ENCODE results near the gene GABRG3. TPM values are rescaled to one million over a fixed set of nuclear protein-coding genes. Genes with fewer than 3 reads are reported as not detected.

GABRG3 gene
- total and polyA plus RNA-seq, 3 donors from 2014 or later = 3.7 to 13.4 (median 6.9) TPM

GRCh38 chr15:27473845-27474244, 502.9 kb downstream of the GABRG3 start:
- H3K27ac ChIP-seq = no peak overlapping the region
- no peaks in the 10 kb centered on the region for H3K27me3 ChIP-seq
- 100% methylated on average over 1 of the region's 1 CpG for WGBS, 2 donors
- TF ChIP-seq CTCF (IDR thresholded peaks at IDR 0.05) = no peak
- TF ChIP-seq POLR2A (IDR thresholded peaks at IDR 0.05) = no peak
- no peak for DNase-seq
- H3K4me3 ChIP-seq = no peak overlapping the region
- no peaks in the 10 kb centered on the region for H3K36me3 ChIP-seq (ENCODE audit: low read depth, missing control alignments)
- no peaks in the 10 kb centered on the region for H3K4me1 ChIP-seq
- intact Hi-C loops (cut with DNase I; ENCODE audit: low total_unique reads) = no loop called here
- no peaks in the 10 kb centered on the region for H3K9me3 ChIP-seq

GRCh38 chr15:27475395-27475794, 504.4 kb downstream of the GABRG3 start:
- H3K4me1 ChIP-seq = no peaks in the 10 kb centered on the region
- H3K36me3 ChIP-seq (ENCODE audit: low read depth, missing control alignments) = no peaks in the 10 kb centered on the region
- no peaks in the 10 kb centered on the region for H3K27me3 ChIP-seq
- 95 to 96% methylated on average over 4 of the region's 4 CpGs for WGBS, 2 donors
- TF ChIP-seq CTCF (IDR thresholded peaks at IDR 0.05) = no peak
- no peak for TF ChIP-seq POLR2A (IDR thresholded peaks at IDR 0.05)
- H3K4me3 ChIP-seq = no peak overlapping the region
- H3K9me3 ChIP-seq = no peaks in the 10 kb centered on the region
- H3K27ac ChIP-seq = no peak overlapping the region
- intact Hi-C loops (cut with DNase I; ENCODE audit: low total_unique reads) = no loop called here
- no peak for DNase-seq

- Histone ChIP-seq H3K27ac (no peak overlapping the region), H3K9me3 (no peaks in the 10 kb centered on the region), H3K36me3 (ENCODE audit: low read depth, missing control alignments) (no peaks in the 10 kb centered on the region), H3K4me3 (no peak overlapping the region), H3K4me1 (no peaks in the 10 kb centered on the region), H3K27me3 (no peaks in the 10 kb centered on the region)
- WGBS, 2 donors = 88 to 90% methylated on average over 4 of the region's 4 CpGs
- intact Hi-C loops (cut with DNase I; ENCODE audit: low total_unique reads) = no loop called here
- no peak for DNase-seq
- TF ChIP-seq POLR2A (IDR thresholded peaks at IDR 0.05) (no peak), CTCF (IDR thresholded peaks at IDR 0.05) (no peak)
Observed at GRCh38 chr15:27479296-27480140, 508.5 kb downstream of the GABRG3 start.

- H3K4me1 ChIP-seq = no peaks in the 10 kb centered on the region
- 86 to 88% methylated on average over 5 of the region's 5 CpGs for WGBS, 2 donors
- TF ChIP-seq CTCF (IDR thresholded peaks at IDR 0.05) (no peak), POLR2A (IDR thresholded peaks at IDR 0.05) (no peak)
- DNase-seq = no peak
- H3K27ac ChIP-seq = no peak overlapping the region
- no peaks in the 10 kb centered on the region for H3K27me3 ChIP-seq
- intact Hi-C loops (cut with DNase I; ENCODE audit: low total_unique reads) = no loop called here
- no peaks in the 10 kb centered on the region for H3K36me3 ChIP-seq (ENCODE audit: low read depth, missing control alignments)
- no peaks in the 10 kb centered on the region for H3K9me3 ChIP-seq
- no peak overlapping the region for H3K4me3 ChIP-seq
Observed at GRCh38 chr15:27480141-27480530, 509.2 kb downstream of the GABRG3 start.

GRCh38 chr15:27480642-27481041, 509.7 kb downstream of the GABRG3 start:
- Histone ChIP-seq H3K27me3 (no peaks in the 10 kb centered on the region), H3K27ac (no peak overlapping the region), H3K9me3 (no peaks in the 10 kb centered on the region), H3K4me3 (no peak overlapping the region), H3K4me1 (no peaks in the 10 kb centered on the region), H3K36me3 (ENCODE audit: low read depth, missing control alignments) (no peaks in the 10 kb centered on the region)
- TF ChIP-seq CTCF (IDR thresholded peaks at IDR 0.05) (no peak), POLR2A (IDR thresholded peaks at IDR 0.05) (no peak)
- no peak for DNase-seq
- 89 to 95% methylated on average over 3 of the region's 3 CpGs for WGBS, 2 donors
- intact Hi-C loops (cut with DNase I; ENCODE audit: low total_unique reads) = no loop called here
